ENCODE data around the gene IBA57. TPM values are rescaled to one million over a fixed set of nuclear protein-coding genes. Genes with fewer than 3 reads are reported as not detected.

Gene IBA57
- total RNA-seq (10 to 100 TPM; 16.0 to 23.2 TPM), polyA plus RNA-seq (ENCODE audit: insufficient read depth, low read depth, low replicate concordance) (21.0 TPM)
- long read RNA-seq, donor 1, full-length matches to known transcripts = 5 of 5 reads
- long read RNA-seq, donor 1, partial matches to known transcripts = 0 of 5 reads
- long read RNA-seq, donor 1, other reads (novel, unspliced or antisense) = 0 of 5 reads
- long read RNA-seq, donor 2, full-length matches to known transcripts = 4 of 4 reads
- long read RNA-seq, donor 2, partial matches to known transcripts = 0 of 4 reads
- long read RNA-seq, donor 2, other reads (novel, unspliced or antisense) = 0 of 4 reads

- intact Hi-C loops (cut with DNase I; ENCODE audit: low total_unique reads) = no loop called here
- peak within 1 kb of the TSS; percentile 83 to 94 for H3K4me3 ChIP-seq
- H3K4me1 ChIP-seq = peaks cover 16% of the 10 kb centered on the region
- 0 to 1% methylated on average over 11 to 79 of the region's 93 CpGs for WGBS, 2 donors
- H3K27ac ChIP-seq = peak within 1 kb of the TSS; percentile 99 to 100
- peak; percentile 99 for DNase-seq
- TF ChIP-seq CTCF (IDR thresholded peaks at IDR 0.05) (peak; percentile 94 to 100 (median 99)), POLR2A (IDR thresholded peaks at IDR 0.05) (peak; percentile 46)
- no peaks in the 10 kb centered on the region for H3K9me3 ChIP-seq
- no peaks in the 10 kb centered on the region for H3K36me3 ChIP-seq (ENCODE audit: low read depth, missing control alignments)
- H3K27me3 ChIP-seq = no peaks in the 10 kb centered on the region
Observed at GRCh38 chr1:228165372-228166169, at the start of gene IBA57. IBA57 (plus strand) TSS chr1:228165804; CDS start chr1:228165817, 13 bp downstream.

- no peak for TF ChIP-seq POLR2A (IDR thresholded peaks at IDR 0.05)
- no peak for TF ChIP-seq CTCF (IDR thresholded peaks at IDR 0.05)
- no peaks in the 10 kb centered on the region for H3K9me3 ChIP-seq
- no peaks in the 10 kb centered on the region for H3K36me3 ChIP-seq (ENCODE audit: low read depth, missing control alignments)
- intact Hi-C loops (cut with DNase I; ENCODE audit: low total_unique reads) = no loop called here
- DNase-seq = no peak
- H3K27ac ChIP-seq = no peak overlapping the region
- WGBS, 2 donors = 94 to 95% methylated on average over 4 of the region's 4 CpGs
- H3K4me3 ChIP-seq = no peak overlapping the region
- no peaks in the 10 kb centered on the region for H3K27me3 ChIP-seq
- H3K4me1 ChIP-seq = no peaks in the 10 kb centered on the region
Observed at GRCh38 chr1:228117335-228117734, 48.3 kb upstream of the IBA57 start.

- DNase-seq = no peak
- intact Hi-C loops (cut with DNase I; ENCODE audit: low total_unique reads) = no loop called here
- H3K27me3 ChIP-seq = no peaks in the 10 kb centered on the region
- no peak overlapping the region for H3K27ac ChIP-seq
- H3K36me3 ChIP-seq (ENCODE audit: low read depth, missing control alignments) = no peaks in the 10 kb centered on the region
- 88 to 91% methylated on average over 2 of the region's 2 CpGs for WGBS, 2 donors
- no peaks in the 10 kb centered on the region for H3K9me3 ChIP-seq
- H3K4me3 ChIP-seq = no peak overlapping the region
- no peaks in the 10 kb centered on the region for H3K4me1 ChIP-seq
- TF ChIP-seq POLR2A (IDR thresholded peaks at IDR 0.05) (no peak), CTCF (IDR thresholded peaks at IDR 0.05) (no peak)
Observed at GRCh38 chr1:228118040-228118439, 47.6 kb upstream of the IBA57 start.

GRCh38 chr1:228120351-228120750, 45.3 kb upstream of the IBA57 start:
- WGBS, 2 donors = 53 to 71% methylated on average over 1 of the region's 1 CpG
- TF ChIP-seq CTCF (IDR thresholded peaks at IDR 0.05) (no peak), POLR2A (IDR thresholded peaks at IDR 0.05) (no peak)
- no peak overlapping the region for H3K27ac ChIP-seq
- no peak for DNase-seq
- no peaks in the 10 kb centered on the region for H3K36me3 ChIP-seq (ENCODE audit: low read depth, missing control alignments)
- no peaks in the 10 kb centered on the region for H3K4me1 ChIP-seq
- H3K4me3 ChIP-seq = no peak overlapping the region
- intact Hi-C loops (cut with DNase I; ENCODE audit: low total_unique reads) = no loop called here
- H3K9me3 ChIP-seq = no peaks in the 10 kb centered on the region
- H3K27me3 ChIP-seq = no peaks in the 10 kb centered on the region
